Stimulated activated CD4-positive, alpha-beta T cell treated with anti-CD3 and anti-CD28 coated beads, TNF-alpha, amount 100 ng/mL, for 1 hour (primary cell): ENCODE data around the gene LRP2.
A peak's percentile ranks its signal among the peaks of the same experiment; 100 is the strongest.
"Not testable (repeated sequence)": the region's sequence is repeated elsewhere in the genome, so short reads cannot be mapped to it uniquely, and the experiment has no call there.

Experiments used
- DNase-seq, 3 donors: peaks; one replicate each; pipeline ENCODE4 v3.0.0-alpha.2; 2020; ENCODE audit warnings: low read depth in 3 of 3, low spot score in 1 of 3

Gene LRP2

GRCh38 chr2:169178804-169179390 is 183.4 kb downstream of the LRP2 start:
- DNase-seq, result no peak

GRCh38 chr2:169178364-169178763 is 184.0 kb downstream of the LRP2 start:
- no peak for DNase-seq

DNA sequence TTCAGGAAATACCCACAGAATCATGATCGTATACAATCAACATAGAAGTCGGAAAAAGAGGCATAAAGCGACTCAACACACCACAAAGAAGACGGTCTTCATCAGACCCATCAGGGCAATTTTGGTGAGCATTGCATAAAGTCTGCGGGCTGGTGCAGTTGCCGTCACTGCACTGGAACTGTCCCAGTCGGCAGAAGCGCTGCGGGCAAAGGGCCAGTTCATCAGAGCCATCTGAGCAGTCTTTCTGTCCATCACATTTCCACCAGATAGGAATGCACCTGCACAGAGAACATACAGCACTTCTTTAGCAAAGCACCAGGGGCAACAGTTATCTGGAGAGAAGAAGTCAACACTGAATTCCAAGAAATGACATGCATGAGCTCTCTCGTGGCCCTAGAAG is 187.2 kb downstream of the LRP2 start:
- no peak for DNase-seq

- no peak for DNase-seq
Observed at GRCh38 chr2:169173876-169174275, 188.5 kb downstream of the LRP2 start.

GRCh38 chr2:169172914-169173313 is 189.4 kb downstream of the LRP2 start:
- DNase-seq, result no peak

DNA sequence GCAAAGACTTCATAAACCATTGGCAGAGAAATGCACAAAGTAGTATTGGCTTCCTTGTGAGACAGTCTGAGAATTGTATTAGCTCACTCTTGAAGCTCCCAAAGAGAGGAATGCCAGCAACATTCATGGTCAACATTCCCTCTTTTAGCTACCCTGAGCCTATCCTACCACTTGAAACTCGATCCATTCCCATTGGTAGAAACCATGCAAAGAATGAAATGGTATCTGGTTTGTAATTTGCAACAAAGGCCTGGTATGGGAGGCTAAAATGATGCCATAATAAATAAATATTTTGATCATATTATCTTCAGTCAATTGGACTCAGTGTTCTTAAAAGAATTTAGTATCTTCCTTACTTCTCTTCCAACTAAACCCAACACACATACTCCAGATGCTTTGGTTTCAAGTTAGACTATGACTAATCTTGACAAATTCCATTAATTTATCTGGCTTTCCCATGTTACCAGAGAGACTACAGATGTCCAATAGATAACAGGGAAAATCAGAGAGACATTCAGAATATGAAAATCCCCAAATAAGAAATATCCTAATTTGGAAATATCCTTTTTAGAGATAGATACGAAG is 190.1 kb downstream of the LRP2 start:
- no peak for DNase-seq

- no peak for DNase-seq
Observed at GRCh38 chr2:169165791-169166190, 196.5 kb downstream of the LRP2 start.

GRCh38 chr2:169164311-169164710 is 198.0 kb downstream of the LRP2 start:
- no peak for DNase-seq

- DNase-seq, result no peak
Observed at GRCh38 chr2:169162613-169163012, 199.7 kb downstream of the LRP2 start.

- DNase-seq, result no peak
Observed at GRCh38 chr2:169160926-169161481, 201.3 kb downstream of the LRP2 start.

DNA sequence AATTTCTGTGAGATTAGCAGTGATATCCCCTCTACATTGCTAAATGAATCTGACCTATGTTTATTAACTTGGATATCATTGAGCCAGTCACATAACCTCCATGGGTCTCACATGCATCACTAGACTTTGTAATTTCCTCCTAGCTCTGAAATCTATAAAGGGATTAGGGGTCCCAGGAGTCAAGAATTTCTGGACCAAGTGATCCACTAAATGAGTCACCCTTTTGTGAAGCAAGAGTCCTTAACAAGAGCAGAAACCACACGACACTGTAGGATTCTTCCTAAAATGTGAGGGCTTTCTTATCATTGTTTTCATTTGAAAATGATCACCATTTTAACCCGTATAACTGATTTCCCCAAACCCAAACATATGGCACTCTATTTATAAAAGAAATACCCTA is 202.6 kb downstream of the LRP2 start:
- DNase-seq, result no peak

GRCh38 chr2:169158874-169159273 is 203.5 kb downstream of the LRP2 start:
- DNase-seq, result no peak

DNA sequence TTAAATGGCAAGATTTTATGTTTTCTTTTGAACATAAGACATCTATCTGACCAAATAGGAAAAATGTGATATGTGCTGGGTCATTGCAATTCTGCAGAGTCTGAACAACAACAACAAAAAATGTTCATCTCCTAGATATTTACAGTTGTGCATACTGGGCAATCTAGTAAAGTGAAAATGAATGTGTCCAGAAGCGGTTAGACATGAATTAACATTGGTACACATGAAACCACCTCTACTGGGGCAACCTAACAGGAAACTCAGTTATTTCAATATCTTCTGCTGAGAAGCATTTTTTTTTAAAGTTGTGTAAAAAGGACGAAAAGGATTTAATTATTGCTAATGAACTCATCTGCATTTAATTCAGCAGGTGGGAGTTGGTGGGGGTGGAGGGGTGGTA is 216.1 kb downstream of the LRP2 start:
- DNase-seq, result no peak

DNA sequence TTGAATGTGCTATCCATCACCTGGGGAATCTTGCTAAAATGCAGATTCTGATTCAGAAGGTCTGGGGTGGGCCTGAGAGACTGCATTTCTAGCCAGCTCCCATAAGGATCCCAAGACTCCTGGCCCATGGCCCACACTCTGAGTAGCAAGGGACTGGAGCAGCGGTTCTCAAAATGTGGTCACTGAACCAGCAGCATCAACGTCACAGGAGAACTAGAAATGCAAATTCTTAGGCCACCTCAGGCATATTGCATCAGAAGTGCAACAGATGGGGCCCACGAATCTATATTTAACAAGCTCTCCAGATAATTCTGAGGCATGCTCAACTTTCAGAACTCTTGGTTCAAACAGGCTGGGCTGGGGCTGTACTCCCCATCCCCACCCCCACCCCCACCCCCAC is 218.3 kb downstream of the LRP2 start:
- DNase-seq, result no peak

DNA sequence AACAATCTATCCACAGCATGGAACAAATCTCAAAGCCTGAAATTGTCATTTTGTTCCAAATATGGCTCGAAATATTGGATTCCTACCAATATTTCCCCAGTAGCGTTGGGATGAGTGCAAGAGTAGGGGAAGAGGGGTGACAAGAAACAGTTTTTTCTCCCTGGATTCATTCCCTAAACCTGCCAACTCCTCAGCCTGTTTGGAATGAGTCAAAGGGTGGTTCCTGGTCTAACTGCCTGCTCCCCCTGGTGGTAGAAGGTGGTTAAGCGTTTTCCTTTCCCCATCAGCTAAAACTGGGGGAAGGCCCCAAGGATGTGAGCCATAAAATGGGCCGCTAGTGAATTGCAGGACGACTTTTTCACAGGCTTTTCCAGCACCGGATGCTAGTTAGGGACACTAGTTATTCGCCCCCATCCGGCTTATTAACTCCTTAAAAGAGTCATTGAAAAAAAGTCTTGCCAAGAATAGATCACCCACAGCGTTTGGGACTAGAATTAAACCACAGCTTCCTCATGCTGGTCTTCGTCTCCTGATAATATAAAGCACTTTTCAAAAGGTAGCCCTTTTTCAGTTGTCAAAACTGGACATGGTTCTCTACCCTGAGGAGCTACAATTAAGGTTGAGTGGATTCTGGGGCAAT is 220.5 kb downstream of the LRP2 start:
- DNase-seq, result peak; percentile 12 to 30 (median 29)

GRCh38 chr2:169139993-169140767 is 222.2 kb downstream of the LRP2 start:
- DNase-seq, result no peak

DNA sequence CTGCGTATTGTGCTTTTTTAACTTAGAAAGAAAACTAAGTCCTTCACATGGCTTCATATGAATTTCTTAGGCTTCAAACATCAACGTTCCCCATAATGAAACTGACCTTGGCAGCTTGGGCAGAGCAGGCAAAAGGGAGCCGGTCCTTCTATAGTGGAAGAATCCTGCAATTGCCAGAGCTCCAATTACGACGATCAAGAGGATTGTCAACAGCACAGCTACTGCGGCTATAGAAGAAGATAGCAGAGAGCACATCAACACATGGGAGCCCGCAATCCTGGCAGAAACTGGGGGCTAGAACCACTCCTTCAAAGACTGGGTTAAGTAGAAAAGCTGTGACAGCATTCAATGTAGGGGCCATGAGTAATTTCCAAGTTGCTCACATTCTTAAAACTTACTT is 223.2 kb downstream of the LRP2 start:
- no peak for DNase-seq

DNA sequence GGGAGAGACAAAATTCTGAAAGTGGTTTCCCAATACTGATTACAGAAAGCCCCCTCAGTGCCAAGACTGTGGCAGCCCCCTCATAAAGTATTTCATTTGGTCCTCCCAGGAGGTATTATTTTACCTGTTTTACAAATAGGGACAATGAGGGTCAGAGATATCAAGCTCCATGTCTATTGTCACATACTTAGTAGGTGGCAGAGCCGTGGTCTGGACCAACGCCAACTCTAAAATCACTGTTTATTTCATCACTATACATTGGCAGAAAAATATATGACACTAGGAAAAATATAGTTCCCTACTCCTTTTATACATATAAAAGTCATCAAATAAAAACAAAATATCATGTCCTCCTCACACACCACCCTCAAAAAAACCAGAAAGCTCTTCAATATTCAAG is 224.4 kb downstream of the LRP2 start:
- DNase-seq, result no peak

DNA sequence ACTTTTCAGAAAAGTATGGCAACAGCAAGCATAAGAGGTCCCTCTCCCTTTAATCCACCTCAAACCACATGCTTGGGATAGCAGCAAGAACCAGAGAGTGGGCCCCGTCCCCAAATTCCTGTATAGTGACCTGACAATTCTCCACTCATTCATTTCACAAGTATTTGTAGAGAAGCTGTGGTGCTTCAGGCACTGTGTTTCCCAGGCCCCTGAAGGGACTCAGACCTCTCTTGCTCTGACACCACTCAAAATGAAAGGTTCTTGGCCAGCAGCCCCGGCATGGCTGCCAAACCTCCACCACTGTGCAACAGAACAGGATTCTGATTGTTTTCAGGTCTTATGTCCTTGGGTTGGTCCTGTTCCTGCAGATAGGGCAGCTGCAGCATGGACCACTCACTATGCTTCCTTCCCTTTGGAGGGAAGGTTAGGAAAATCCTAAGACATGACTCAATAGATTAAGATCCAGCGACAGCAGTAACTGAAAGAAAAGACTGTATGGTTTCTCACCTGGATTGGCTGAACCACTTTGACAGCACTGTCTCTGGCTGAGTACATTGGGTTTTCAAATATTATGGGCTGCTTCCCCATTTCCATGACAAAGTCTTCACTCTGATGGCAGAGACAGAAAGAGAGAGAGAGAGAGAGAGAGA is 225.3 kb downstream of the LRP2 start:
- DNase-seq, result no peak

- DNase-seq, result not testable (repeated sequence)
Observed at GRCh38 chr2:169136428-169136827, 225.9 kb downstream of the LRP2 start.

GRCh38 chr2:169134272-169134671 is 228.1 kb downstream of the LRP2 start:
- not testable (repeated sequence) for DNase-seq
